Measurements from ENCODE around the gene SYNE1.
"Not testable (repeated sequence)": the region's sequence is repeated elsewhere in the genome, so short reads cannot be mapped to it uniquely, and the experiment has no call there.

The SYNE1 gene

GRCh38 chr6:152087096-152087495, 550.1 kb downstream of the SYNE1 start:
- no peak for DNase-seq

- no peak for DNase-seq
Observed at GRCh38 chr6:152086223-152086873, 550.8 kb downstream of the SYNE1 start.

- no peak for DNase-seq
Observed at GRCh38 chr6:152085451-152085921, 551.7 kb downstream of the SYNE1 start.

GRCh38 chr6:152078804-152079203, 558.4 kb downstream of the SYNE1 start:
- no peak for DNase-seq

GRCh38 chr6:152078001-152078400, 559.2 kb downstream of the SYNE1 start:
- DNase-seq, result no peak

- not testable (repeated sequence) for DNase-seq
Observed at GRCh38 chr6:152076242-152076641, 560.9 kb downstream of the SYNE1 start.

GRCh38 chr6:152071843-152072242, 565.3 kb downstream of the SYNE1 start:
- DNase-seq, result no peak

Measured in amniotic stem cell (primary cell).